Mucosa of stomach (tissue), 1 donor: ENCODE results near the gene SFTPA1.
"Not testable (repeated sequence)": the region's sequence is repeated elsewhere in the genome, so short reads cannot be mapped to it uniquely, and the experiment has no call there.

Experiments used
- H3K27me3 ChIP-seq: one replicate; pipeline ENCODE4 v1.7.0; 2013; ENCODE audit warnings: mild to moderate bottlenecking, low read length; ENCODE audit not compliant: control insufficient read depth, insufficient read depth
- H3K36me3 ChIP-seq: one replicate; pipeline ENCODE4 v1.7.0; 2013; ENCODE audit warnings: low read length; ENCODE audit not compliant: control insufficient read depth, insufficient read depth
- H3K4me1 ChIP-seq: one replicate; pipeline ENCODE4 v1.7.0; 2013; ENCODE audit warnings: mild to moderate bottlenecking, low read length; ENCODE audit not compliant: control insufficient read depth, insufficient read depth
- H3K4me3 ChIP-seq: one replicate; pipeline ENCODE4 v1.7.0; 2013; ENCODE audit warnings: low read length
- H3K9ac ChIP-seq: one replicate; pipeline ENCODE4 v1.7.0; 2013; ENCODE audit warnings: mild to moderate bottlenecking, low read length, moderate library complexity
- H3K9me3 ChIP-seq: one replicate; pipeline ENCODE4 v1.7.0; 2013; ENCODE audit warnings: mild to moderate bottlenecking, low read length, moderate library complexity; ENCODE audit not compliant: control insufficient read depth
- donor health status: Pancreatic carcinoma.

The SFTPA1 gene

GRCh38 chr10:79616164-79616563 is 5.4 kb downstream of the SFTPA1 start:
- H3K4me1 ChIP-seq = no peaks in the 10 kb centered on the region
- no peaks in the 10 kb centered on the region for H3K36me3 ChIP-seq
- H3K9me3 ChIP-seq = no peaks in the 10 kb centered on the region
- H3K4me3 ChIP-seq = no peak overlapping the region
- peaks cover 9% of the 10 kb centered on the region for H3K27me3 ChIP-seq
- H3K9ac ChIP-seq = no peak overlapping the region

- H3K9ac ChIP-seq, H3K9me3 ChIP-seq, H3K36me3 ChIP-seq: not testable (repeated sequence)
Observed at GRCh38 chr10:79623663-79624062, 12.9 kb downstream of the SFTPA1 start.

GRCh38 chr10:79627075-79627474 is 16.3 kb downstream of the SFTPA1 start:
- Histone ChIP-seq H3K4me3 (no peak overlapping the region), H3K4me1 (no peaks in the 10 kb centered on the region), H3K9ac (no peak overlapping the region), H3K9me3 (no peaks in the 10 kb centered on the region), H3K36me3 (no peaks in the 10 kb centered on the region), H3K27me3 (no peaks in the 10 kb centered on the region)

More at GRCh38 chr10:79623663-79624062, 12.9 kb downstream of the SFTPA1 start:
- H3K27me3 ChIP-seq, H3K4me1 ChIP-seq, H3K4me3 ChIP-seq: not testable (repeated sequence)

- H3K27me3 ChIP-seq = no peaks in the 10 kb centered on the region
- no peaks in the 10 kb centered on the region for H3K4me1 ChIP-seq
- no peaks in the 10 kb centered on the region for H3K36me3 ChIP-seq
- no peak overlapping the region for H3K4me3 ChIP-seq
- H3K9me3 ChIP-seq = no peaks in the 10 kb centered on the region
- no peak overlapping the region for H3K9ac ChIP-seq
Observed at GRCh38 chr10:79628083-79628482, 17.3 kb downstream of the SFTPA1 start.

GRCh38 chr10:79628988-79629954 is 18.5 kb downstream of the SFTPA1 start:
- H3K27me3 ChIP-seq = no peaks in the 10 kb centered on the region
- H3K4me3 ChIP-seq = no peak overlapping the region
- no peak overlapping the region for H3K9ac ChIP-seq
- H3K36me3 ChIP-seq = no peaks in the 10 kb centered on the region
- no peaks in the 10 kb centered on the region for H3K9me3 ChIP-seq
- H3K4me1 ChIP-seq = no peaks in the 10 kb centered on the region

GRCh38 chr10:79629955-79630327 is 19.2 kb downstream of the SFTPA1 start:
- Histone ChIP-seq H3K9ac (no peak overlapping the region), H3K36me3 (no peaks in the 10 kb centered on the region), H3K27me3 (no peaks in the 10 kb centered on the region), H3K4me3 (no peak overlapping the region), H3K4me1 (no peaks in the 10 kb centered on the region), H3K9me3 (no peaks in the 10 kb centered on the region)

GRCh38 chr10:79636654-79637199 is 26.0 kb downstream of the SFTPA1 start:
- not testable (repeated sequence) for H3K4me3 ChIP-seq, H3K9me3 ChIP-seq, H3K36me3 ChIP-seq, H3K27me3 ChIP-seq, H3K9ac ChIP-seq
- peaks cover 15% of the 10 kb centered on the region for H3K4me1 ChIP-seq

- Histone ChIP-seq H3K9me3 (no peaks in the 10 kb centered on the region), H3K4me3 (no peak overlapping the region), H3K27me3 (no peaks in the 10 kb centered on the region), H3K4me1 (peaks cover 15% of the 10 kb centered on the region), H3K9ac (no peak overlapping the region), H3K36me3 (no peaks in the 10 kb centered on the region)
Observed at GRCh38 chr10:79638318-79638717, 27.6 kb downstream of the SFTPA1 start.

- not testable (repeated sequence) for H3K27me3 ChIP-seq, H3K9me3 ChIP-seq, H3K36me3 ChIP-seq, H3K4me1 ChIP-seq, H3K9ac ChIP-seq, H3K4me3 ChIP-seq
Observed at GRCh38 chr10:79652695-79653094, 42.0 kb downstream of the SFTPA1 start.

GRCh38 chr10:79663287-79663686 is 52.5 kb downstream of the SFTPA1 start:
- not testable (repeated sequence) for H3K4me3 ChIP-seq, H3K4me1 ChIP-seq, H3K9ac ChIP-seq, H3K27me3 ChIP-seq, H3K36me3 ChIP-seq, H3K9me3 ChIP-seq

GRCh38 chr10:79664686-79665085 is 53.9 kb downstream of the SFTPA1 start:
- not testable (repeated sequence) for H3K4me3 ChIP-seq, H3K4me1 ChIP-seq, H3K9ac ChIP-seq, H3K9me3 ChIP-seq, H3K36me3 ChIP-seq, H3K27me3 ChIP-seq
